ENCODE results near the gene NHERF2. TPM values are rescaled to one million over a fixed set of nuclear protein-coding genes. Genes with fewer than 3 reads are reported as not detected.

Gene NHERF2
- total RNA-seq, 1 donor from 2014 or later = 2.3 TPM

- Mint-ChIP-seq H3K27ac (peak overlapping the region; percentile 71), H3K27me3 (ENCODE audit: low read depth) (no peaks in the 10 kb centered on the region), H3K4me3 (ENCODE audit: low read depth) (peak overlapping the region; percentile 94), H3K9me3 (no peaks in the 10 kb centered on the region), H3K4me1 (ENCODE audit: low read depth) (peaks cover 10% of the 10 kb centered on the region), H3K36me3 (ENCODE audit: low read depth) (peaks cover 11% of the 10 kb centered on the region)
- intact Hi-C loops (cut with micrococcal nuclease) = loop anchor here (5.0 kb wide), 1 partner anchor 40 kb away; the partner anchor contains the start of gene ZNF598
- no peak for DNase-seq (ENCODE audit: low spot score)
These were observed 20.2 kb downstream of the NHERF2 start for GRCh38 chr16:2046893-2047329.

GRCh38 chr16:2047330-2048115, 20.8 kb downstream of the NHERF2 start, which contains the start of the genes NTHL1 and TSC2:
NTHL1 (minus strand) TSS chr16:2047834; CDS start chr16:2047823, 11 bp downstream.
TSC2 (plus strand) TSS chr16:2047985; CDS start chr16:2048616, 631 bp downstream.
- intact Hi-C loops (cut with micrococcal nuclease) = loop anchor here (5.0 kb wide), 1 partner anchor 40 kb away; the partner anchor contains the start of gene ZNF598
- H3K4me1 Mint-ChIP-seq (ENCODE audit: low read depth) = peaks cover 10% of the 10 kb centered on the region
- peak within 1 kb of the TSS; percentile 94 for H3K4me3 Mint-ChIP-seq (ENCODE audit: low read depth)

DNA sequence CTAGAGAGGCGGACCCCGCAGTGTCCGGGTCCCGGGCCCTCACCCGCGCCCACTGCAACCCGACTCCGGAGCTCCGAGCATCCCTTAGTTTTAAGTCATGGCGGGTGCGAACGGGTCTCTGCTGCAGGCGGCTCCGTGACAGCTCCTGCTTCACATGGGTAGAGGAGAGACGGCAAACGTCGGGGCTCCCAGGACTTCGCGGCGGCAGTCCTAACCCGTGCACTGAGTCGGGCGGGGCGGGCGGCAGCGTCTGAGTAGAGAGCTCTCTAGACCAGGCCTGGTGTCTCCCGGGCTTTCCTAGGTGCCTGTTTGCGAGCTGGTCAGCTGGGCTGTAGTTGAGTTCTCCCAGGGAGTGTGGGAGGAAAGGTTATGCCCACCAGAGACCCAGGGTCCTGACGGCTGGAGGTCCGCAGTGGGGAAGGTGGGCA, 21.4 kb downstream of the NHERF2 start:
- Mint-ChIP-seq H3K27ac (peak overlapping the region; percentile 22), H3K4me1 (ENCODE audit: low read depth) (peaks cover 10% of the 10 kb centered on the region), H3K36me3 (ENCODE audit: low read depth) (peaks cover 9% of the 10 kb centered on the region), H3K9me3 (no peaks in the 10 kb centered on the region), H3K27me3 (ENCODE audit: low read depth) (no peaks in the 10 kb centered on the region), H3K4me3 (ENCODE audit: low read depth) (peak overlapping the region; percentile 88)
- no peak for DNase-seq (ENCODE audit: low spot score)
- intact Hi-C loops (cut with micrococcal nuclease) = loop anchor here (5.0 kb wide), 1 partner anchor 41 kb away; the partner anchor contains the start of gene ZNF598

More at GRCh38 chr16:2047330-2048115, 20.8 kb downstream of the NHERF2 start, which contains the start of the genes NTHL1 and TSC2:
- H3K9me3 Mint-ChIP-seq = no peaks in the 10 kb centered on the region
- no peaks in the 10 kb centered on the region for H3K27me3 Mint-ChIP-seq (ENCODE audit: low read depth)
- peak; percentile 94 for DNase-seq (ENCODE audit: low spot score)
- H3K36me3 Mint-ChIP-seq (ENCODE audit: low read depth) = peaks cover 11% of the 10 kb centered on the region
- H3K27ac Mint-ChIP-seq = peak within 1 kb of the TSS; percentile 71

DNA sequence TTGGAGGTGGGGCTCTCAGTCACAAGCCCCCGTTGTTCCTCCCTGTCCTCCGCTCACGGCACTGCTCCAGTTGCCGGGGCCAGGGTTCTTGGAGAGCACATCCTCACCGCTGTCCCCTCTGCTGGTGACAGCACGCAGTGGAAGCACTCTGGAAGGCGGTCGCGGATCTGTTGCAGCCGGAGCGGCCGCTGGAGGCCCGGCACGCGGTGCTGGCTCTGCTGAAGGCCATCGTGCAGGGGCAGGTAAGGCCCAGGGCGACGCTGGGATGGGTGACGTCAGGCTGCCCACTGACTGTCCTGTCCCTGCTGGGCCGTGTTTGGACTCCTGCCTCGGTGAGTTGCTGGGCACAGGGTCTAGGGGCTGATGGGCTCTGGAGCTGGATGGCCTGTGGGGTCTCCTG, 26.5 kb downstream of the NHERF2 start:
- H3K27me3 Mint-ChIP-seq (ENCODE audit: low read depth) = no peaks in the 10 kb centered on the region
- no peak overlapping the region for H3K4me3 Mint-ChIP-seq (ENCODE audit: low read depth)
- DNase-seq (ENCODE audit: low spot score) = no peak
- H3K4me1 Mint-ChIP-seq (ENCODE audit: low read depth) = peaks cover 5% of the 10 kb centered on the region
- no peak overlapping the region for H3K27ac Mint-ChIP-seq
- peaks cover 7% of the 10 kb centered on the region for H3K36me3 Mint-ChIP-seq (ENCODE audit: low read depth)
- intact Hi-C loops (cut with micrococcal nuclease) = no loop called here
- no peaks in the 10 kb centered on the region for H3K9me3 Mint-ChIP-seq

DNA sequence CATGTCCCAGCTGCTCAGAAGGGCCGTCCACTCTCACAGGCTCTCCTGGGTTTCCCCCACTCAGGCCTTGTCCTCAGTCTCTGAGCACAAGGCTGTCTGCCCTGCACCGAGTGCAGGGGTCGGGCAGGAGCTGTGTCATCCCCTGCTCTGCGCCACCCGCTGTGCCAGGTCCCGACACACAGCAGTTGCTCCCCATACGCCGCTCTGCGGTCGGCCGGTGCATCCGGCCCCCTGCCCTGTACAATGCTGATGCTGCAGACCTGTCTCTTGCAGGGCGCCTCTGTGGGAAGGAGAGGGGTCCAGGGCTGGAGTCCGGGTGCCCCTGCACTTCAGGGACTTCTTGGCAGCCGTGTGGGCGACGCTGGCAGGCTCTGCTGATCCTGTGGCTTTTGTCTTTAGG, 27.2 kb downstream of the NHERF2 start:
- H3K36me3 Mint-ChIP-seq (ENCODE audit: low read depth) = peaks cover 7% of the 10 kb centered on the region
- no peaks in the 10 kb centered on the region for H3K4me1 Mint-ChIP-seq (ENCODE audit: low read depth)
- no peak overlapping the region for H3K27ac Mint-ChIP-seq
- no peak for DNase-seq (ENCODE audit: low spot score)
- H3K9me3 Mint-ChIP-seq = no peaks in the 10 kb centered on the region
- no peak overlapping the region for H3K4me3 Mint-ChIP-seq (ENCODE audit: low read depth)
- intact Hi-C loops (cut with micrococcal nuclease) = no loop called here
- H3K27me3 Mint-ChIP-seq (ENCODE audit: low read depth) = no peaks in the 10 kb centered on the region

DNA sequence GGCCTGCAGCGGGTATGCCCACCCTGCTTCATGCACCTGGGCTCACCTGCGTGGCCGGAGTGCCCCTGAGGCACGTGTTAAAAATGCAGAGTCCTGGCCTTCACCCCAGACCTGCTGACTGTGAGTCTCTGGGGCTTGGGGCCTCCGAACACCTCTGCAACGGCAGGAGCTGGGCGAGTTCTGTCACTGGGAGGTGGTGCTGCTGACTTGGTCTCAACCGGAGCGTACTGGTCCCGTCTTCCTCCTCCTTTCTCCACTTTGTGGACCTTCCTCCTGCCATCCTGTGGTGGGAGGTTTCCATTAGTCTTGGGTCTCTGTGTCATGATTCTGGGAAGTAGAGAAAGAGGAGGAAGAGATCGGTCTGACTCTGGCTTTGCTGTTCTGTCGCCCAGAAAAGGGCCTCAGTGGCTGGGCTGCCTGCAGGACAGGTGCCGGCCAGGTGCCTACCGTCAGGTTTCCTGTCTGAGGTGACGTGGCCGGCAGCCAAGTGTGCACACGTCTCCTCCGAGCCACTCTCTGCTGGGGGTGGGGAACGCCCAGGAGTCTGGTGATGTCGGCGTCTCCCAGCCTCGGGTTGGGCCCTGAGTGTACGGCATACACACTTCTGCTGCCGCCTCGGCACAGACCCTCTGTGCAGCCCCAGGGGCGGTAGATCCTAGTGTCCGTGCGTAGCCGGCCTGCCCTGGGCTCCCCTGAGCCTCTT, 28.0 kb downstream of the NHERF2 start:
- intact Hi-C loops (cut with micrococcal nuclease) = no loop called here
- Mint-ChIP-seq H3K27ac (no peak overlapping the region), H3K27me3 (ENCODE audit: low read depth) (no peaks in the 10 kb centered on the region), H3K4me1 (ENCODE audit: low read depth) (no peaks in the 10 kb centered on the region), H3K36me3 (ENCODE audit: low read depth) (peaks cover 7% of the 10 kb centered on the region), H3K9me3 (no peaks in the 10 kb centered on the region), H3K4me3 (ENCODE audit: low read depth) (no peak overlapping the region)
- no peak for DNase-seq (ENCODE audit: low spot score)

DNA sequence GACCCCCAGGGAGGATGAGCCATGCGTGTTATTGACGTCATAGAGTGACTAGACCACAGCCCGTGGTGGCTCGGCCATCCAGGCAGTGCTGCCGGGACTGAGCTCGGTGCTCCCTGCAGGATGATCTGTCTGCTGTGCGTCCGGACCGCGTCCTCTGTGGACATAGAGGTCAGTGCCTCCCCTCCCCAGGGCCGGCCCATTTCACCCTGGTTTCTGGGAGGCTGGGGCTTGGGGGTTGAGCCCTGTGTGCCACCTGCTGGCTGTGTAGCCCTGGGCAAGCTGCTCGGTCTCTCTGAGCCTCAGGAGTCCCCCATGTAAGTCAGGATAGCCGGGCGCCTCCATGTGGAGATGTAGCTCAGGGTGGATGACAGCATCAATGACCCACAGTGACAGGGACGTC, 29.4 kb downstream of the NHERF2 start:
- no peak overlapping the region for H3K4me3 Mint-ChIP-seq (ENCODE audit: low read depth)
- no peak overlapping the region for H3K27ac Mint-ChIP-seq
- H3K36me3 Mint-ChIP-seq (ENCODE audit: low read depth) = peaks cover 3% of the 10 kb centered on the region
- no peaks in the 10 kb centered on the region for H3K9me3 Mint-ChIP-seq
- H3K27me3 Mint-ChIP-seq (ENCODE audit: low read depth) = no peaks in the 10 kb centered on the region
- intact Hi-C loops (cut with micrococcal nuclease) = no loop called here
- H3K4me1 Mint-ChIP-seq (ENCODE audit: low read depth) = no peaks in the 10 kb centered on the region
- DNase-seq (ENCODE audit: low spot score) = no peak

DNA sequence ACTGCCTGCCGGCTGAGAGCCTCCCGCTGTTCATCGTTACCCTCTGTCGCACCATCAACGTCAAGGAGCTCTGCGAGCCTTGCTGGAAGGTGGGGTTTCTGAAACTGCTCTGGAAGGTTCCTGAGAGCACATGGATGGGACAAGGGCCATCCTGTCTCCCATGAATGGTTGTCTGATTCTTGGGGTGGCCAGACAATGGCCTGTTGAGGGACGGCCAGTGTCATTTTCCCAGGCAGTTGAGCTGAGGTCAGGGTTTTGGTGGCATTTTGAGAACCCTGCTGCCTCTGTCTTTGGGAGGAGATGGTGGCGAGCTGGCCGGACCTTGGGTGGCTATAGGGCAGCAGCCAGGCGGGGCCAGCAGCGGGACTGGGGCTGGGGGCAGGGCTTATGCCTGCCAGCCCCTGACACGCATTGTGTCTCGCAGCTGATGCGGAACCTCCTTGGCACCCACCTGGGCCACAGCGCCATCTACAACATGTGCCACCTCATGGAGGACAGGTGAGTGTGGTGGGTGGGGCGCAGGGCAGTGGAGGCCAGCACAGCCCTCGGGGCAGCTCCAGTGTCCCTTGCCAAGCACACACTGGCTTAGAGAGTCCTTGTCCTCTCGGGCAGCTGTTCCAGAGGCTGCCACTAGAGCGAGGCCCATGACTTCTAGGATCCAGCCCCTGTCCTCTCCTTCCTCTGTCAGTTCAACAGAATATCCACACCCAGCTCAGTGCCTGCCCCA, 30.1 kb downstream of the NHERF2 start:
- Mint-ChIP-seq H3K27me3 (ENCODE audit: low read depth) (no peaks in the 10 kb centered on the region), H3K9me3 (no peaks in the 10 kb centered on the region), H3K27ac (no peak overlapping the region), H3K36me3 (ENCODE audit: low read depth) (no peaks in the 10 kb centered on the region), H3K4me3 (ENCODE audit: low read depth) (no peak overlapping the region), H3K4me1 (ENCODE audit: low read depth) (no peaks in the 10 kb centered on the region)
- intact Hi-C loops (cut with micrococcal nuclease) = no loop called here
- no peak for DNase-seq (ENCODE audit: low spot score)

DNA sequence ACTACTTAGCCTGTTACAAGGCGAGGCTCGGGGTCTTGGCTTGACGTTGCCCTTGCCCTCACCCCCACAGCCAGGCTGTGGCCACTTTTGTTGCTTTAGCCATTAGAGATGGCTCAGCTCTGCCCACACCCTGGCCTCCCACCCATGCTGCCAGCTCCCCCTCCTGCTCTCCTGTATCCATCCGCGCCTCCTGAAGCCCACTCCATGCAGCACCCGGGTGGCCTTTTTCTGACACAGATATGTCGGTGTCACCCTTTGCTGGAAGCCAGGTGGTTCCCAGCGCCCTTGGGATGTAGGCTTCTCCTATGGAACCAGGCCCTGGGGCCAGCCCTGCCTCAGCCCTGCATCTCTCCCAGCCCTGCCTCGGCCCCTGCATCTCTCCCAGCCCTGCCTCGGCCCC, 30.7 kb downstream of the NHERF2 start:
- Mint-ChIP-seq H3K9me3 (no peaks in the 10 kb centered on the region), H3K27me3 (ENCODE audit: low read depth) (no peaks in the 10 kb centered on the region), H3K36me3 (ENCODE audit: low read depth) (no peaks in the 10 kb centered on the region), H3K4me3 (ENCODE audit: low read depth) (no peak overlapping the region), H3K4me1 (ENCODE audit: low read depth) (no peaks in the 10 kb centered on the region), H3K27ac (no peak overlapping the region)
- intact Hi-C loops (cut with micrococcal nuclease) = no loop called here
- no peak for DNase-seq (ENCODE audit: low spot score)

DNA sequence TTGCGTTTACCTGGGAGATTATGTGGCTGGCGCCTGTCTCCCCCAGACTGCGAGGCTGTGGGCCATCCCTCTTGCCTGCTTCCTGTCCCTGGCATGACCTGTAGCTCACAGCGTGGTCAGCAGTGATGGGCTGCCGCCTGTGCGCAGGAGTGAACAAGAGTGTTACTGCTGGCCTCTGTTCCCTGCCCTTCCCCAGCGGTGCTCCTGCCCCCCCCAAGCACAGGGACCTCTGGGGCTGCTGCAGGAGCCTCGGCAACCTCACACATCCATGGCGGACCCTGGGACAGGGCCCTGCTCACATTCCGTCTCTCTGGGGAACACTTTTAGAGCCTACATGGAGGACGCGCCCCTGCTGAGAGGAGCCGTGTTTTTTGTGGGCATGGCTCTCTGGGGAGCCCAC, 31.7 kb downstream of the NHERF2 start:
- Mint-ChIP-seq H3K4me1 (ENCODE audit: low read depth) (no peaks in the 10 kb centered on the region), H3K27ac (no peak overlapping the region), H3K36me3 (ENCODE audit: low read depth) (no peaks in the 10 kb centered on the region), H3K9me3 (no peaks in the 10 kb centered on the region), H3K27me3 (ENCODE audit: low read depth) (no peaks in the 10 kb centered on the region), H3K4me3 (ENCODE audit: low read depth) (no peak overlapping the region)
- intact Hi-C loops (cut with micrococcal nuclease) = no loop called here
- DNase-seq (ENCODE audit: low spot score) = no peak

DNA sequence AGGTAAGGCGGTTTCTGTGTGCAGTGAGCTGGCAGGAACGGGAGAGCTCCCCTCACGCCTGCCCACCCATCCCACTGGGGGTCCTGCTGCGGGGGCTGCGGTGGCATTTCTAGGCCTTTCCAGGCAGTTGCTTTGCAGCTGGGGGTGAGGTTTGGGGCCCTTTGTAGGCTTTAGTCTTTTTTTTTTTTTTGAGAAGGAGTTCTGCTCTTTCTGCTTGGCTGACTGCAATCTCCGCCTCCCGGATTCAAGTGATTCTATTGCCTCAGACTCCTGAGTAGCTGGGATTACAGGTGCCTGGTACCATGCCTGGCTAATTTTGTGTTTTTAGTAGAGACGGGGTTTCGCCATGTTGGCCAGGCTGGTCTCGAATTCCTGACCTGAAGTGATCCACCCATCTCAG, 32.2 kb downstream of the NHERF2 start:
- DNase-seq (ENCODE audit: low spot score) = no peak
- intact Hi-C loops (cut with micrococcal nuclease) = no loop called here
- no peaks in the 10 kb centered on the region for H3K4me1 Mint-ChIP-seq (ENCODE audit: low read depth)
- no peaks in the 10 kb centered on the region for H3K27me3 Mint-ChIP-seq (ENCODE audit: low read depth)
- no peaks in the 10 kb centered on the region for H3K9me3 Mint-ChIP-seq
- no peak overlapping the region for H3K27ac Mint-ChIP-seq
- no peaks in the 10 kb centered on the region for H3K36me3 Mint-ChIP-seq (ENCODE audit: low read depth)
- no peak overlapping the region for H3K4me3 Mint-ChIP-seq (ENCODE audit: low read depth)

- intact Hi-C loops (cut with micrococcal nuclease) = no loop called here
- Mint-ChIP-seq H3K36me3 (ENCODE audit: low read depth) (no peaks in the 10 kb centered on the region), H3K27ac (no peak overlapping the region), H3K9me3 (no peaks in the 10 kb centered on the region), H3K4me1 (ENCODE audit: low read depth) (no peaks in the 10 kb centered on the region), H3K4me3 (ENCODE audit: low read depth) (no peak overlapping the region), H3K27me3 (ENCODE audit: low read depth) (no peaks in the 10 kb centered on the region)
- no peak for DNase-seq (ENCODE audit: low spot score)
These were observed 33.6 kb downstream of the NHERF2 start for GRCh38 chr16:2060346-2060745.

Measured in activated T-helper 2 cell treated with anti-CD3 and anti-CD28 coated beads, Interferon-gamma antibody, Interleukin-2, Interleukin-4, amounts not matched to agents 10 μg/mL and 5 μg/mL and 100 μg/mL, durations not matched to agents 14 hours and 24 hours and 36 hours (primary cell).